CD4-positive, alpha-beta T cell treated with Interleukin-10 for 1 hour (primary cell): Measurements from ENCODE around the gene PSME3IP1.
"Not testable (repeated sequence)": the region's sequence is repeated elsewhere in the genome, so short reads cannot be mapped to it uniquely, and the experiment has no call there.

Source experiments
- DNase-seq: peaks from one replicate; pipeline ENCODE4 v3.0.0-alpha.2; 2020

Gene PSME3IP1

DNA sequence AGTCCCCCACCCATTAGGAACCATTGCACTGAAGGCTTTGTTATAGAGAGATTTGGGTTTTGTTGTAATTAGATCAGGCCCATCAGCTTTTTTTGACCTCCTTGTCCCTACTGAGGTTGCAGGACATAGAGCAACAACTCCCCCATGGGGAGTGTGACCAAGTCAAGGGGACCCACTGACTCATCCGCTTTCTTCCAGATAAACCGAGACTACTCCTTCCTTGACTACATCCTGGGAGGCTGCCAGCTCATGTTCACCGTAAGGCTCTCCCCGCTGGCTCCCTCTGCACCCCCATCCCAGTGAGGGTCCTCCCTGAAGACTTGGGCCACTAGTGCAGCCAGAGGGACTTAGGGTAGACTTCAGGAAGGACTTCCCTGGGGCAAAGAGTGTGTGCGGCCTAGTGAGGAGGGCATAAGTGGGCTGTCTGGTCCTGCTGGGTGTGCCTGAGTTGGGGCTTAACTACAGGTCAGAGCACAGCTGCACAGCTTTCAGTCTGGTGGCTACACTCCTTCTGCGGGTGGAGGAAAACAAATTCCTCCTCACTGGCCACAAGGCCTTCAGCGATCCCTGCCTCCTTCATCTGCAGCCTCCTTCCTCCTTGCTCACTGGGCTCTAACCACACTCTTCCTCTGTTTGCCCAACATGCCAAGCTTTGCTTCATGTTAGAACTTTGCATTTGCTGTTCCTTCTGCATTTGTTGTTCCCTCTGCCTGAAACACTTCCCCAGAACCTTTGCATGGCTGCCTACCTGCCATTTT is 62.4 kb downstream of the PSME3IP1 start:
- DNase-seq = no peak

DNA sequence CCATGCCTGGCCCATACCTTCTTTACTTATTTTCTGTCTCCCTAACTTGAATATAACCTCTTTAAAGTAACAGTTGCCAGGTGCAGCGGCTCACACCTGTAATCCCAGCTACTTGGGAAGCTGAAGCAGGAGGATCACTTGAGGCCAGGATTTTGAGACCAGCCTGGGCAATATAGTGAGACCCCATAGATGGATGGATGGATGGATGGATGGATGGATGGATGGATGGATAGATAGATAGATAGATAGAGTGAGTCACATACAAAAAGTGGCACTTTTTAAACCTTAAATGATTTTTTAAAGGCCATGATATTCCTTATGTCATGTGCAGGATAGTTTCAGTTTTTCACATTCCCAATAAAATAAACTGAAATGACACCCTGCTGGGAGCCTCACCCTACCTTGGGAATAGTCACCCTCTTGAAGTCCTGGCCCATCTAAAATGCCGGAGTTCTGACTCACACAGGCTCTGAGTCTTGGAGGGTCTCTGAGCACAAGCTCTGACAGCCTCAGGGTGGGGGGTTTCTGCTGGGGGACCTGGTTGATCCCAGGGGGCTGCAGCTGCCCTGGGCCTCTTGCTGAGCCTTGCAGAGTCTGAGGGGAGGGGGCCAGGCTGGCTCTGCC is 67.3 kb downstream of the PSME3IP1 start:
- DNase-seq = no peak

DNA sequence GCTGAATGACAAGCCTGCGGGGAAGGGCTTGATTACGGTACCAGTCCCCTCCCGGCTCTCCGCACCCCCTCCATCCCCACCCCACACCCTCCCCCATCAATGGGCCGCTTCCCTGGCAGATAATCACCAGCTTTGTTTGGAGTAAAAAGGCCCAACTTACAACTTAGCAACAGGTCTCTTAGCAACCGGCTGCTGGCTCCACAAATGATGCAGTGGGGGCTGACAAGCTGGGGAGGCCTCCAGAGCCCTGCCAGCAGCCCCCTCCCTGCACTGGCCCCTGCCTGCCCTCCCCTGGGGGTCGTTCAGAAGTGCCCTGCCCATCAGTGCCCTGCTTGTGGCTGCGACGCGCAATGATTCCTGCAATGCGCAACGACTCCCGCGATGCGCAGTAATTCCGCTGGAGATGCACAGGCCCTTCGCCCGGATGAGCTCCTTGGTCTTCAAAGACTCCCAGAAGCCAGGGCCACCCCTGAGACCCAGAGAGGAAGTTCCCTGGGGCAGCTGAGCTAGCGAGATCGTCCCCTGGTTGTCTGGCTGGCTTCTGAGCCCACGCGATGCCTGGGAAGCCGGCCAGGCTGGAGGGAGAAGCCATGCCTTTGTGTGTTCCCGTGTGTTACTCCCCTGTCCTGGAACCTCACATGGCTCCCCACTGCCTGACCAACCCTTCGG is 70.2 kb downstream of the PSME3IP1 start:
- DNase-seq = no peak

DNA sequence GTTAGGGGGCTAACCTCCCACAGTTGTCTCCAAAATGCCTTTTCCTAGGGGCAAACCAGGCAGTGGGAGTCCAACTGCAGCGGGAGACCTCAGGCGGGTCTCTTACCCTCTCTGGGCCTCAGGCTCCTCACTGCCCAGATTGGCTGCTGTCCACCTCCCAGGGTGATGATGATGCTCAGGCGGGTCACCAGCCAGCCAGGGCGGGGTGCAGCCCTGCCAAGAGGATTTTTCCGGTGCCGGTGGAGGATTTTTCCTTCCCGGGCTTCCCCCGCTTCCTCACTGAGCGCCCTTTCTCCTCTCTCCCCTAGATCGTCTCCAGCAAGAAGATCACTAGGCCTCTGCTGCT is 70.7 kb downstream of the PSME3IP1 start:
- DNase-seq = no peak

DNA sequence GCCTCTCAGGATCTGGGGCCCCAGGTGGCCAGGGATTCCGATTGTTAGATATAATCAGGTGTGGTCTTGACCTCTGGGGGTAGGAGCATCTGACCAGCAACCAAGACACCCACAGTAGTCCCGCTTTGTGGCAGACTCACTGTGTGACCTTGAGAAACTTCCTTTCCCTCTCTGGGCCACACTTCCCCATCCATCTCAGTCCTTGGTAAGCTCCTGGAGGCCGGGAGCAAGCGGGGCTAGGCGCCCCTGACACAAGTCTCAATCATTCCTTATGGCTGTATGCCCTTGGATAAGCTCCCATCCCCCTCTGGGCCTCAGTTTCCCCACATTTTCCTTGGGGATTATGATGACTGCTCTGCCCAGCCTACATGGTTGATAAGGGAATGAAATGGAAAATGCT is 72.2 kb downstream of the PSME3IP1 start:
- no peak for DNase-seq

GRCh38 chr16:57113042-57113453 is 72.8 kb downstream of the PSME3IP1 start:
- no peak for DNase-seq

- no peak for DNase-seq
Measured at GRCh38 chr16:57112403-57113041, 73.3 kb downstream of the PSME3IP1 start.

DNA sequence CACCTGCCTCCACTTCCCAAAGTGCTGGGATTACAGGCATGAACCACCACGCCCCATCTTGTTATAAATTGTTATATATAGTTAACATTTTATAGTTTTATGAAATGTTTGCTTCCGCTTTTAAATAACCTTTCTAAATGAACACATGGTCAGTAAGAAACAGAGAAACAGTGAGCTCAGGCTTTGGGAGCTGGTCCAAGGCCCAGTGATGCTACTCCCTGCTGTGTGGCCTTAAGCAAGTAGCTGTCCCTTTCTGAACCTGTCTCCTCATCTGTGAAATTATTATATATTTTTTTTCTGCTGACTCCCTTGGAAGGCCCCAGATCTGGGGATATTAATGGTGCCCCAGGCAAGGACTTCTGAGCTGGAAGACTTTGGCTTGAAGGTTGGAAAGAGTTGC is 74.4 kb downstream of the PSME3IP1 start:
- DNase-seq = no peak

DNA sequence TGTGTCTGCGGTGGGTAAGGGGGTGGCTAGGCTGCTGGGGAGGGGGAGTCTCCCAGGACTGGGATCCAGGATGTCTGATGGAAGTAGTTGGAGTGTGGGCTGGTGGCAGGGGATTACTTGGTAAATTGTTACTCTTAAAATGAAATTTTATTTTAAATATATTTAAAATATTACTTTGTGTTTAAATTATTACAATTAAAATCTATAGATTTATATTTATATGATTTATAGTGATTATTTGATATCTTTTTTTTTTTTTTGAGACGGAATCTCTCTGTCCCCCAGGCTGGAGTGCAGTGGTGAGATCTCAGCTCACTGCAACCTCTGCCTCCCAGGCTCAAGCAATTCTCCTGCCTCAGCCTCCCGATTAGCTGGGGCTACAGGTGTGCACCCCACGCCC is 74.9 kb downstream of the PSME3IP1 start:
- no peak for DNase-seq

GRCh38 chr16:57109259-57110105 is 76.4 kb downstream of the PSME3IP1 start:
- not testable (repeated sequence) for DNase-seq

GRCh38 chr16:57108432-57108831 is 77.4 kb downstream of the PSME3IP1 start:
- no peak for DNase-seq

DNA sequence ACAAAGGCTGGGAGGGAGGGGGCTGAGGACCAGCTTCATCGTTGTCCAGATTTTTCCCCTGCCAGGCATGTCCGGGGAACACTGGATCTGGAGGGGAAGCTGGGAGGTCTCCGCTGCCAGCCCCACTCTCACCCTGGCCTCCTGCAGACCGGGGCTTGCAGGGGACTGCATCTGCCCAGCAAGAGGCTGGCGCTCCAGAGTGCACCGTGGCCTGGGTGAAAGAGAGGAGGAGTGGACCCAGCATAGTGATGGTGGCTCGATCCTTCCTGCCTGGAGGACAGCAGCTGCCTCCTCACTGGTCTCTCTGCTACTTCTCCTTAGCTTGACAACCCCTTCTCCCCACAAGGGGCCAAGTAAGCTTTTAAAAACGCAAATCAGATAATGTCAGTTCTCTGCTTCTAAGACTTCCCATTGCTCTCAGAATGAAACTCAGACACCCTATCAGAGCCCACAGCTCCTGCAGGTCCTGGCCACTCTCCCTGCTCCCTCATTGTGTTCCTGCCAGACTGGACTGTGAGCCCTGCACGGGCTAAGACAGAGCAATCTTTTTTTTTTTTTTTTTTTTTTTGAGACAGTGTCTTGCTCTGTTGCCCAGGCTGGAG is 78.4 kb downstream of the PSME3IP1 start:
- DNase-seq = no peak

- DNase-seq = no peak
Measured at GRCh38 chr16:57106767-57107166, 79.1 kb downstream of the PSME3IP1 start.

- no peak for DNase-seq
Measured at GRCh38 chr16:57105184-57105583, 80.7 kb downstream of the PSME3IP1 start.

- no peak for DNase-seq
Measured at GRCh38 chr16:57104706-57105105, 81.1 kb downstream of the PSME3IP1 start.

DNA sequence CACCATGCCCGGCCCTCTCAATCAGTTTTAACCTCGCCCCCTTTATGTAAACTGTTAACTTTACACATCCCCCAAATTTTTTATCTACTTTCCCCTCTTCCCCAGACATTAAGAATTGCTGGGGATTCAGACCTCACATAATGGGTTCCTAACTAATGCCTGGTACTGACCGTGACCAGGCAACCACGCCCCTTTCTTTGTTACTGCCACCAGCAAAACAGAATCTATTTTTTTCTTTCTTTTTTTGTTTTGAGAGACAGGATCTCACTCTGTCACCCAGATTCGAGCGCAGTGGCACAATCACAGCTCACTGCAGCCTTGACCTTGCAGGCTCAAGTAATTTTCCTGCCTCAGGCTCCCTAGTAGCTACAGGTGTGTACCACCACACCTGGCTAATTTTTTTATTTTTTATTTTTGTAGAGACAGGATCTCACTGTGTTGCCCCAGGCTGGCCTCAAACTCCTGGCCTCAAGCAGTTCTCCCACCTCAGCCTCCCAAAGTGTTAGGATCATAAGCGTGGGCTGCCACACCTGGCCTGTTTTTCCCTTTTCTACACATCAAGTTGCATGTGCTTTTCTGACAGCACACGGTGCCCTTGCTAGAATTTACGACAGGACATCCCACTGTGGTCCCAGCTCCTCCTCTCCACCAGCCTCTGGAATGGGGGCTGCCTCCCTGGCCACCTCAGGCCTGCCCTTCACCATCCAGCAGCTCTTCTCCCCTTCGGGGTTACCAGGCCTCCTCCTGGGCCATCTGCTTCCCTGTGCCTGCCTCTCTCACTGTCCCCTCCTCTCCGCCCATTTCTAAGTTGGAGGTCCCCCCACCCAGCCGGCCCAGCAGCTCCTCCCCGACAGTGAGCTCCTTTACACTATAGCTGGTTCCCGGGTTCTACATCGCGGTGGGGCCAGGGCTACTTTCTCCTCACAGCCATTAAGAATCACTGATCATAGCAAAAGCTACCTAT is 82.7 kb downstream of the PSME3IP1 start:
- DNase-seq = no peak
